HepG2 (cell line): ENCODE results near the gene TARP.

Experiments
- ATAC-seq: fragments of 200-7000 bp; cut with Tn5 transposase; 3 replicates; pipeline ENCODE4 v1.9.1; 2020; ENCODE audit warnings: mild to moderate bottlenecking, moderate library complexity
- BruUV-seq: library from RNA; stranded (reverse); fragments of 400-500 nt; replicated peaks from 2 replicates; lab custom pipeline; 2021; lab: Mats Ljungman, UMichigan
- CTCF ChIA-PET: fragments of 300-600 bp; formaldehyde crosslinking; extraction: SDS; loops from one replicate; lab custom pipeline; 2021; ENCODE audit warnings: low total read pairs, inconsistent platforms, low intra/inter-chr PET ratio; lab: Yijun Ruan, JAX
- POLR2A ChIA-PET: fragments of 350-600 bp; sonication (Branson Sonifier 250); formaldehyde crosslinking; loops from one replicate; lab custom pipeline; 2020; ENCODE audit warnings: antibody characterized with exemption, inconsistent platforms; lab: Yijun Ruan, JAX
- DNase-seq: peaks from one replicate; pipeline ENCODE4 v3.0.0-alpha.2; 2015; ENCODE audit warnings: low spot score
- FAIRE-seq: peaks from 3 replicates; lab custom pipeline; 2011; peaks lifted over from hg19 to GRCh38; lab: Jason Lieb, UNC
- H2AFZ ChIP-seq: one replicate; pipeline ENCODE4 v1.6.1; 2011; ENCODE audit warnings: low read length, inconsistent platforms
- H3K27ac ChIP-seq: fragments of 300-600 bp; 3 replicates; pipeline ENCODE4 v1.8.0; 2011; ENCODE audit warnings: mixed run types, mild to moderate bottlenecking, mixed read lengths, low read length, inconsistent platforms; ENCODE audit not compliant: insufficient read depth; ENCODE audit errors: extremely low read length
- H3K27me3 ChIP-seq, 2 experiments: fragments of 200-600 bp in 1 of 2; 2 replicates in 1 of 2; 3 replicates in 1 of 2; pipeline versions ENCODE4 v1.6.0 to v1.8.0; 2011; ENCODE audit warnings: low read length in 2 of 2, mild to moderate bottlenecking in 2 of 2, moderate library complexity in 2 of 2, inconsistent platforms in 1 of 2; ENCODE audit not compliant: insufficient read depth in 2 of 2, control insufficient read depth in 1 of 2
- H3K36me3 ChIP-seq, 2 experiments: fragments of 200-600 bp in 1 of 2; replicated peaks in 1 of 2; 2 replicates in 1 of 2; 3 replicates in 1 of 2; pipeline versions ENCODE4 v1.5.1 to v1.8.0; 2011; ENCODE audit warnings: low read length in 2 of 2, inconsistent platforms in 1 of 2; ENCODE audit not compliant: insufficient read depth in 2 of 2, control insufficient read depth in 1 of 2
- H3K4me1 ChIP-seq: 2 replicates; pipeline ENCODE4 v1.5.1; 2012; ENCODE audit warnings: low read length, inconsistent platforms; ENCODE audit not compliant: insufficient read depth
- H3K4me2 ChIP-seq: 2 replicates; pipeline ENCODE4 v1.6.0; 2011; ENCODE audit warnings: low read depth, low read length, inconsistent platforms
- H3K4me3 ChIP-seq, 3 experiments: fragments of 200-600 bp in 1 of 3; sonication (generic), shearing (Covaris generic) in 1 of 3; replicated peaks in 1 of 3; 2 replicates each; pipeline ENCODE4 v1.5.1; 2011 to 2016; ENCODE audit warnings: low read length in 3 of 3, inconsistent platforms in 2 of 3, low read depth in 2 of 3, mild to moderate bottlenecking in 2 of 3, control low read depth in 1 of 3, mixed read lengths in 1 of 3; ENCODE audit not compliant: insufficient read depth in 1 of 3
- H3K79me2 ChIP-seq: one replicate; pipeline ENCODE4 v1.6.1; 2011; ENCODE audit warnings: low read length, inconsistent platforms; ENCODE audit not compliant: insufficient read depth
- H3K9ac ChIP-seq: 2 replicates; pipeline ENCODE4 v1.6.0; 2011; ENCODE audit warnings: mild to moderate bottlenecking, low read depth, low read length, inconsistent platforms; ENCODE audit not compliant: insufficient read depth
- H3K9me3 ChIP-seq: 2 replicates; pipeline ENCODE4 v1.5.1; 2012; ENCODE audit warnings: mild to moderate bottlenecking, low read length
- H4K20me1 ChIP-seq: 2 replicates; pipeline ENCODE4 v1.6.0; 2011; ENCODE audit warnings: inconsistent platforms, mild to moderate bottlenecking, low read length, moderate library complexity; ENCODE audit not compliant: insufficient read depth
- ARHGAP35 ChIP-seq: sonication (generic); formaldehyde crosslinking; IDR thresholded peaks from 2 replicates; pipeline ENCODE4 v1.9.0; 2022; ENCODE audit warnings: mild to moderate bottlenecking, inconsistent platforms, moderate library complexity, missing genetic modification reagents, borderline replicate concordance
- BCL6 ChIP-seq: IDR thresholded peaks from 2 replicates; pipeline ENCODE4 v1.6.1; 2016; ENCODE audit warnings: missing genetic modification reagents, missing compliant biosample characterization
- CSRNP2 ChIP-seq: sonication (generic); formaldehyde crosslinking; conservative IDR thresholded peaks from 2 replicates; pipeline ENCODE4 v1.8.0; 2022; ENCODE audit warnings: low read depth, missing genetic modification reagents
- GABPA ChIP-seq, 2 experiments: IDR thresholded peaks; 2 replicates each; pipeline ENCODE4 v1.6.1; 2011 to 2016; ENCODE audit warnings: low read depth in 2 of 2, low read length in 1 of 2, missing biosample characterization in 1 of 2, missing genetic modification characterization in 1 of 2
- HNRNPH1 ChIP-seq: fragments of 200-400 bp; formaldehyde crosslinking; optimal IDR thresholded peaks from 2 replicates; pipeline ENCODE3; 2017; ENCODE audit warnings: mild to moderate bottlenecking, low read depth, low read length
- KAT7 ChIP-seq: IDR thresholded peaks from 2 replicates; pipeline ENCODE4 v1.6.1; 2018; ENCODE audit warnings: borderline replicate concordance, missing compliant biosample characterization
- MAX ChIP-seq: IDR thresholded peaks from 2 replicates; pipeline ENCODE4 v1.6.1; 2012; ENCODE audit warnings: inconsistent platforms
- MED1 ChIP-seq: sonication (generic); formaldehyde crosslinking; IDR thresholded peaks from 2 replicates; pipeline ENCODE4 v1.4.0; 2020; ENCODE audit warnings: missing genetic modification reagents
- MNT ChIP-seq: fragments of 450-650 bp; IDR thresholded peaks from 2 replicates; pipeline ENCODE4 v1.6.1; 2016
- NFE2 ChIP-seq: sonication (generic); formaldehyde crosslinking; IDR thresholded peaks from 2 replicates; pipeline ENCODE4 v1.4.0; 2020; ENCODE audit warnings: missing genetic modification reagents
- NFKB2 ChIP-seq: sonication (generic); formaldehyde crosslinking; IDR thresholded peaks from 2 replicates; pipeline ENCODE4 v1.4.0; 2020; ENCODE audit warnings: missing genetic modification reagents, borderline replicate concordance
- SP5 ChIP-seq: IDR thresholded peaks from 2 replicates; pipeline ENCODE4 v1.6.1; 2016; ENCODE audit warnings: low read depth, borderline replicate concordance
- ZNF468 ChIP-seq: sonication (generic); formaldehyde crosslinking; IDR thresholded peaks from 2 replicates; pipeline ENCODE4 v1.8.0; 2022; ENCODE audit warnings: mild to moderate bottlenecking, moderate library complexity, missing genetic modification reagents
- ZNF746 ChIP-seq: sonication (generic); formaldehyde crosslinking; IDR thresholded peaks from 2 replicates; pipeline ENCODE4 v1.8.0; 2022; ENCODE audit warnings: mild to moderate bottlenecking, missing genetic modification reagents
- ZNF800 ChIP-seq: sonication (generic); formaldehyde crosslinking; IDR thresholded peaks from 2 replicates; pipeline ENCODE4 v1.4.0; 2020; ENCODE audit warnings: missing genetic modification reagents
- whole genome bisulfite sequencing: methylation state at CpG from one replicate; pipeline ENCODE4 v1.1.6; 2017; ENCODE audit warnings: low lambda C conversion rate; 5-methylcytosine and 5-hydroxymethylcytosine counted together
- in situ Hi-C: cut with HindIII; loops from 2 replicates; pipeline ENCODE4 v1.10.0; 2017; ENCODE audit warnings: low pct_unique_long_range_greater_than_20kb; ENCODE audit not compliant: extremely low pct_ligation_motif_present
- intact Hi-C: fragments of 100-400 bp; cut with micrococcal nuclease; formaldehyde crosslinking; loops from one replicate; pipeline ENCODE4 v1.10.0; 2022; ENCODE audit not compliant: unreplicated experiment

The TARP gene

GRCh38 chr7:38294926-38295325 lies 21.5 kb upstream of the TARP start:
- in situ Hi-C loops (no loop called here), intact Hi-C loops (no loop called here)
- CTCF ChIA-PET = no interaction called here
- Histone ChIP-seq H3K4me3 (no peak overlapping the region), H3K4me2 (no peak overlapping the region), H3K79me2 (no peaks in the 10 kb centered on the region), H3K4me1 (no peaks in the 10 kb centered on the region), H4K20me1 (no peaks in the 10 kb centered on the region), H3K27me3 (peaks cover 0 to 4% of the 10 kb centered on the region in 2 experiments; a peak in 1 of 5 replicates), H3K27ac (no peak overlapping the region), H3K9me3 (no peaks in the 10 kb centered on the region), H2AFZ (no peak overlapping the region), H3K36me3 (no peaks in the 10 kb centered on the region), H3K9ac (no peak overlapping the region)
- no TSS peak for BruUV-seq
- no peak for TF ChIP-seq NFKB2 (CRISPR knock-in tag)
- no peak for TF ChIP-seq KAT7 (CRISPR knock-in tag)
- TF ChIP-seq GABPA (IDR thresholded peaks at IDR 0.05; ENCODE audit: low read depth, low read length) = no peak
- no peak for TF ChIP-seq GABPA (CRISPR knock-in tag; IDR thresholded peaks at IDR 0.05; ENCODE audit: low read depth)
- TF ChIP-seq CSRNP2 (CRISPR knock-in tag) = no peak
- TF ChIP-seq NFE2 (CRISPR knock-in tag) = no peak
- TF ChIP-seq ZNF468 (CRISPR knock-in tag) = no peak
- no peak for TF ChIP-seq HNRNPH1
- POLR2A ChIA-PET = no interaction called here
- FAIRE-seq (no peak), ATAC-seq (no peak), DNase-seq (no peak)
- WGBS = 4% methylated on average over 2 of the region's 2 CpGs

GRCh38 chr7:38292442-38292841 lies 19.0 kb upstream of the TARP start:
- no peaks in the 10 kb centered on the region for H3K9me3 ChIP-seq
- no peak overlapping the region for H2AFZ ChIP-seq
- no peaks in the 10 kb centered on the region for H4K20me1 ChIP-seq
- H3K79me2 ChIP-seq = no peaks in the 10 kb centered on the region
- no peak overlapping the region for H3K9ac ChIP-seq
- H3K4me1 ChIP-seq = no peaks in the 10 kb centered on the region
- in situ Hi-C loops (no loop called here), intact Hi-C loops (no loop called here)
- H3K27ac ChIP-seq = no peak overlapping the region
- ChIA-PET CTCF (no interaction called here), POLR2A (no interaction called here)
- FAIRE-seq = no peak
- no peak overlapping the region for H3K4me2 ChIP-seq
- ATAC-seq = no peak
- no TSS peak for BruUV-seq
- no peak for DNase-seq
- WGBS = under 1% methylated on average over 3 of the region's 3 CpGs
- H3K36me3 ChIP-seq = no peaks in the 10 kb centered on the region
- no peak overlapping the region for H3K4me3 ChIP-seq
- no peaks in the 10 kb centered on the region for H3K27me3 ChIP-seq
- TF ChIP-seq MAX (no peak), MNT (no peak), ZNF746 (CRISPR knock-in tag) (no peak), ZNF800 (no peak), MED1 (no peak), SP5 (no peak), ARHGAP35 (no peak), KAT7 (CRISPR knock-in tag) (no peak), BCL6 (CRISPR knock-in tag) (no peak)
